ENCODE measurements around the gene BDP1.
"Not testable (repeated sequence)": the region's sequence is repeated elsewhere in the genome, so short reads cannot be mapped to it uniquely, and the experiment has no call there.

The BDP1 gene, protein sequence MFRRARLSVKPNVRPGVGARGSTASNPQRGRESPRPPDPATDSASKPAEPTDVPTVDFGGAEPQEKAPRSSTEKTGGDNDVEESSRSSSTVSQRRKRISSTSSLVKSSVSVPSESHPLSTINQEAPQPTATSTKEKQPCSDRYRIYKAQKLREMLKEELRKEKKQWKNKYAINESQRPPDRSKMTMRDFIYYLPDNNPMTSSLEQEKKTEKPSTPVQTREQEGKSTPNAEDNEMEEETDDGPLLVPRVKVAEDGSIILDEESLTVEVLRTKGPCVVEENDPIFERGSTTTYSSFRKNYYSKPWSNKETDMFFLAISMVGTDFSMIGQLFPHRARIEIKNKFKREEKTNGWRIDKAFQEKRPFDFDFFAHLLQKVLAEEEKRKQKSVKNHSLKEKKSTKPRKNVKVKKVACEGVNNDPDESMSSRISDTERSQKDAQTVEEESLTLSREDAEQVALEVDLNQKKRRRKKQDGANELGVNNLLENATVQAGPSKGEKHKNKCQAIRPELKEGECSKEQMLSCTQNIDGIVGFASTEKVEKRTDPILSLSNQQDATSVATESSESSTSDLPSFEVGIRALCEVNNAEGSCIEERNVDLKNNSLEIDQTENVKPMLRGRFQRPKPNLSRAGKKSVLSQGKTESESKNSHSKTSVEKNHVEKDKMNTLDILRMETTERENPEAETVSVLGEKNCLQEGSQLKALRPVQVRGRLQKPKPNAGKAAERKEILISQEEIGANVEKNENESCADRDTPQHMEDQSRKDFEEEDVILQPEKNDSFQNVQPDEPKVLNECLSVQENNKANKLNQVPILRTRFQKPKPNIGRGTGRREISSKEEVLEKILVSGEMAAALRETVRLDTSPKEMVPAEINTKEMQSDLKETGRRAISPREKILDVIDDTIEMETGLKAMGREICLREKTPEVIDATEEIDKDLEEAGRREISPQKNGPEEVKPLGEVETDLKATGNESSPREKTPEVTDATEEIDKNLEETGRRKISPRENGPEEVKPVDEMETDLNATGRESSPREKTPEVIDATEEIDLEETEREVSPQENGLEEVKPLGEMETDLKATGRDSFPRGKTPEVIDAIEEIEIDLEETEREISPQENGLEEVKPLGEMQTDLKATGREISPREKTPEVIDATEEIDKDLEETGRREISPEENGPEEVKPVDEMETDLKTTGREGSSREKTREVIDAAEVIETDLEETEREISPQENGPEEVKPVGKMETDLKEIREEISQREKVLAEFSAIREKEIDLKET (N-terminal part only)

DNA sequence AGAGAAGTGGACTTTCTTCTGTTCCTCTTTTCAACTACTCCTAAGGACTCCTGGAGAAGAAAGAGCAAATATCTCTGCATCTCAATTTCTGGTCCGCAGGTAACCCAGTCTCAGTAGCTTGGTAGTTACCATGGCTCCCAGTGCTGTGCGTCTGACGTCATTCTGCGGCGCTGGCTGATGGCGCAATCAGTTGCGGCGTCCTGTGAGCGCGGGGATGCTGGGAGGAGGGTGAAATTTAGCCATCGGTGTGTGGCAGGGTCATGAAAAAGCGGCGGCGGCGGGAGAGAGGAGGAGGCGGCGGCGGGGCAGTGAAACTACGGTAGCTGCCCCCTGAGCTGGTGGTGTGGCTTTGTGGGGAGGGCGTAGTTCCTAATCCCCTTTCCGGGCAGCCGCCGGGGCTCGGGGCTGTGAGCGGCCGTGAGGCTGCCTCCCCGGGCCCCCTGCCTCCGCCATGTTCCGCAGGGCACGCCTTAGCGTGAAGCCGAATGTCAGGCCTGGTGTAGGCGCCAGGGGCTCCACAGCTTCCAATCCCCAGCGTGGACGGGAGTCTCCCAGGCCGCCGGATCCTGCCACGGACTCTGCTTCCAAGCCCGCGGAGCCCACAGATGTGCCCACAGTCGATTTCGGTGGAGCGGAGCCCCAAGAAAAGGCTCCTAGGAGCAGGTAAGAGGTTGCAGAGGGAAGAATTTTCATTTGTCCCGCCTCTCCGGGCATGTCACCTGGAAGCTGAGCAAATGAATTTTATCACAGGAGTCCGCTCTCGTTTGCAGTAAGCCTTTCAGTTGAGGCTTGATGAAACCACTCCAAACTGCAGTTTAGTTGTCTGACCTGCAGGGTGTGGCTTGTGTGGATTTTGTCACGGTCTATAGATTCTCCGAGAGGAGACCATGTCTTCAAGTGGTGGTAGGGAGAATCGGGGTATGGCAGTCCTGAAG lies at the start of gene BDP1:
Gene BDP1, plus strand, starts transcription at position 225 of the 935 bp plus-strand sequence. Its CDS starts 227 bp downstream, at position 452.
- peak; percentile 96 for DNase-seq (ENCODE audit: low read depth)

DNA sequence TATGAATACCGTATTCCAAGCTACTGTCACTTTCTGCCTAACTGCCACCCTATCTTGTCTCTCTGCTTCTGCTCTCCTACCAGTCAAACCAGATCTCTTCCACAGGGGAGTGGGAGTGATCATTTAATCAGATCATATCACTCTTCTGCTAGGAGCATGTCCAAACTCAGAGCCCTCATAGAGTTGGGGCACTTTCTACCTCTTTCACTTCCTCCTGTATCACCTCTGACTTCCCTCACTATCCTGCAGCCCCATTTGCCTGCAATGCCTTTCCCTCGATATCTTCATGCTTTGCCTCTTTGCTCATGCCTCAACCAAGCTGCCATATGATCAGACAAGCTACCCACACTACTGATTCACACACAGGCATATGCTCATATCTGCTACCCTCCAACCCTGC lies 45.4 kb upstream of the BDP1 start:
- DNase-seq (ENCODE audit: low read depth), result not testable (repeated sequence)

DNA sequence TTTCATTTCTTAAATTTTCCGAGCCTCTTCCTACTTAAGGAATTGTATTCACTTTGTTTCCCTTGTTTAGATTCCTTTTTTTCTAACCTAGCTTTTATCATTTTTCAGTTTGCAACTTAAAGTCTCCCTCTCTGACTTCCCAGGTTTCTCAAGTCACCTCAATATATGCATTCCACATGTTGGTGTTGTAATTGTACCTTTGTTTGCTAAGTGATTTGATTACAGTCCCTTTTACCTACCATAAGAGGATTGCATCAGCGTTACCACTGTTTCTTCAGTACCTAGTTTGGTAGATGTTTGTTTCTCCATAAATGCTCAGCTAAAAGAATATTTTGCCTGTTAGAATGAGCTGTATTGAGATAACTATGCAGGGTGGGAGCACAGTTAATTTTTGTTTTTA lies 39.8 kb upstream of the BDP1 start:
- not testable (repeated sequence) for DNase-seq (ENCODE audit: low read depth)

DNA sequence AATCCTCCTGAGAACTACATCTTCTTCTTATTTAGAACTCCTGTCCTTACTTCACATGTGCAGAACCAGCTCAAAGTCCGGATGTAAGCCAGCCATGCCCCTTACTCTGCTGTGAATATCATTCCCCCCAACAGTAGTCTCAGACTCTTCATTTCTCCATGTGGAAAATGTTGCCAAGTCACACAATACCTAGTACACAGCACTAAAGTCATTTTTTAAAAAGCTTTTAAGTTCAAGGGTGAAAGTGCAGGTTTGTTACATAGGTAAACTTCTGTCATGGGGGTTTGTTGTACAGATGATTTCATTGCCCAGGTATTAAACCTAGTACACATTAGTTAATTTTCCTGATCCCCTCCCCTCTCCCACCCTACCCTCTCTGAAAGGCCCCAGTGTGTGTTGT lies 37.4 kb upstream of the BDP1 start:
- not testable (repeated sequence) for DNase-seq (ENCODE audit: low read depth)

DNA sequence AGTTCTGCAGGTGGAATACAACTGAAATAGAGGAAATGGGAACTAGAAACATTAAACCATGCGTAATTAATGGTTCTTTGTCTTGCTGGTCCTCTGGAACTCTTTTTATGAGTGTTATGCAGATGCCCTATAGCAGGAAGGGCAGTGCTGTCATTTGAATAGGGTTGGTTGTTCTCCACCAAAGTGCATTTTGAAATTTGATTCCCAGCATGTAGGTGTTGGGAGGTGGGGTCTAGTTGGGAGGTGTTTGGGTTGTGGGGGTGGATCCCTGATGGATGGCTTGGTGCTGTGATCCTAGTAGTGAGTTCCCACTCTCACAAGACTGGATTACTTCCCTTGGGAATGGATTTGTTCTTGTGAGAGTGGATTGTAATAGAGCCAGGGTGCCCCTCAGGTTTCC lies 34.2 kb upstream of the BDP1 start:
- DNase-seq (ENCODE audit: low read depth), result not testable (repeated sequence)

DNA sequence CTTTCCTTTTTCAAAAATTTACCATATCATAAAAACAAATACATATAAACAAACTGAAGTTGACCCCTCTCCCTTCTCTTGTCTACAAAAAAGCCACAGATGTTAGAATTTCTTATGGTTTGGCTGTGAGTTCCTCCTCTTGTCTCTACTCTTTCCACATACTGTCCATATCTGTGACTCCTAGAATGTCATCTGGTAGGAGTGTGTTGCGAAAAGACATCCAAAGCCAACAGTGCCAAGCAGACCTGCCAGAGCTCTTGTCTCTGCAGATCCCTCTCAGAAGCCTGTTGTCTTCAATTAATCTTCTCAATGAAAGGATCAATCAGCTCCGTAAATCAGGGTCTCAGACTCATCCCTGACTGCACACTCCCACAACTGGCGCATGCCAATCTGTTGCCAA lies 31.6 kb upstream of the BDP1 start:
- DNase-seq (ENCODE audit: low read depth), result not testable (repeated sequence)

DNA sequence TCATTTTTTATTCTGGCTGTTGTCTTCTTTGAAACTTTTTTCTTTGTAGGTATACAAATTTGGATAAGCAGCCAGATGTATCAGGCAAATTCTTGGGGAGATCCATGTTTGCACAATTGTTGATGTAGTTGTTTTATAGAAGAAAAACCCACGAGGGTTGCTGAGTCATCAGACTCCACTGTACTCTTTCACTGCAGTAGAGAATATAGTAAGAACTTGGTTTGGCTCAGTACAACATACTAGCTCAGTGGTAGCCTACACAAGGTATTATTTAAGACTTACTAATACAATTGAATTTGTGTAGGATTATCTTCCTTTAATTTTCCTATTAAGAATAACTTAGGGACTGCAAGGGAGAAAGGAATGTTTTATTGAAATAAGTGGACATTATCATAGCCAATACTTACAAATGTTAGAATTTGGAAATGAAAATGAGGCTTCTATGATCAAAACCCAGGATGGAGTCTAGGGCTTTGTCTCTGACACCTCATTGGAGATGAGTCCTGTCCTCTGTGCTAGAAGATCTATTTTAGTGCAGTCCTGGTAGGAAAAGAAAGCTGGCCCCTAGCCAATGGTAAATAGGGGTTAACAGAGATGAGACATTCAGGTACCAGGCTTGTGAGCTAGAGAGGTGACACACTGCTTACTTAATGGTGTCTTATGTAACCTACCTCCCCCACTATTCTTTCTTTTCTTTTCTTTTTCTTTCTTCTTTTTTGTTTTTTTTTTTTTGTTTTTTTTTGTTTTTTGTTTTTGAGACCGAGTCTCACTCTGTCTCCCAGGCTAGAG lies 28.6 kb upstream of the BDP1 start:
- not testable (repeated sequence) for DNase-seq (ENCODE audit: low read depth)

DNA sequence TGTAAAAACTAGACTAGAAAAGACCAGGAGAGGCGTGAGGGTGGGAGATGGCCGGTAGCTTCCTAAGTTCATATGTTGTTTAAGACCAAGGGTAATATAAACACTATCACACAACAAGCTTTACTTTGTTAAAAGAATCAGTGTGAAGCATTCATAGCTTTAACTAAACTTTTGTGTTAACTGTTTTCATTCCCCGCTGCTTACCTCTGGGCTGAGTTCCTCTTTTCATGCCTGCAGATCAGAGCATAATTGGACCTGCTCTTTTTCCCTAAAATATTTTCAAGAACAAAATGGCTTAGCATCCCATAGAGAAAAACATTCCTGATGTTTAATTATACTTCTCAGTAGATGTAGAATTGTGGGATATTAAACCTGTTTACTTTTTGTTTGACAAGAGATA lies 23.0 kb upstream of the BDP1 start:
- not testable (repeated sequence) for DNase-seq (ENCODE audit: low read depth)

DNA sequence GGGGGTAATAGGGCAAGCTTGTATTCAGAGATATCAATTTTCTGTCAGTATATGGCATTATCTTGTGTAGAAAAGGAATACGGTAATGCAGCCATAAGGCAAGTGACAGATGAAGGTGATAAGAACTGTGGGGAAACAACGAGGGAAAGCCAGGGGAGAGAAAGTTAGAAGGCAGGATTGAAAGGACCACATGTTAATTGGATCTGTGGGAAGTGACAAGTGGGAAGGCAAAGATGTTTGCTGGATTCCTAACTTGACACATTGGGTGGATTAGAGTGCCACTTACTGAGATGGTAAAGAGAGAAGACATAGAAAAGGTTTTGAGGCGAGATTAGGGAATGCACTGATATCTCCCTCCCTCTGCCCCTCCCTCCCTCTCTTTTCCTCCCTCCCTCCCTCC lies 20.6 kb upstream of the BDP1 start:
- not testable (repeated sequence) for DNase-seq (ENCODE audit: low read depth)

DNA sequence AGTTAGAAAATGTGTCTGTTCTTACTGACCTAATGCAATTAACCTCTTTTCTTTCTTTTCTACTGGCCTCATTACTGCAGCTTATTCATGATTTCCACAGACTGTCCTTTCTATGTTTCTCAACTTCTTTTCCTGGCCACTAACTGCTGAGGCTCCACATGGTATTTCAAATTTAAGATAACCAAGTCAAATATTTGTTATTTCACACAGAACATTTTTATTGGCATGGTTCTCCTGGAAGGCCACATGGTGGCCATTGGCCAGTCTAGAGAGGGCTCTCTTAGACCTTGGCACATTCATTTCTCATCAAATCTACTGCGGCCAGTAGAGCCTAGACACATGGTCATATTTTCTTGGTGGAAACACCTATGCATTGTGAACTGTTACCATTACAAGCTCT lies 13.9 kb upstream of the BDP1 start:
- DNase-seq (ENCODE audit: low read depth), result not testable (repeated sequence)

DNA sequence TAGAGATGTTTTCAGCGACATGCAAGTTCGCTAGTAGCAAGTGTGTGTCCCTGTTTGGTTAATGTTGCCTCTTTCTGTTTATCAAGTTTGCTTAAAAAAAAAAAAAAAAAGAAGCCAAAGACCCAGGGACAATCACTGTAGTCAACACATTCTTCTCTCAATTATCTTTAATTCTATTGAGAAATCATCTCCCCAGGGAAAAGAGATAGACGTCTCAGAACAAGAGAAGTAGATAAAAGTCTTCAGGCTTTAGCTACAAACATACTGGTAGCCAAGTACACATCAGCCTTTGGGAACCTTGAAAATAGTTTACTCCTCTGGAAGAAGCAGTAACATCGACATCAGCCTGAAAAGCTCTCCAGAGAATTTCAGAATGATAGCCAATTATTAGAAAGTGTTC lies 11.6 kb upstream of the BDP1 start:
- not testable (repeated sequence) for DNase-seq (ENCODE audit: low read depth)

DNA sequence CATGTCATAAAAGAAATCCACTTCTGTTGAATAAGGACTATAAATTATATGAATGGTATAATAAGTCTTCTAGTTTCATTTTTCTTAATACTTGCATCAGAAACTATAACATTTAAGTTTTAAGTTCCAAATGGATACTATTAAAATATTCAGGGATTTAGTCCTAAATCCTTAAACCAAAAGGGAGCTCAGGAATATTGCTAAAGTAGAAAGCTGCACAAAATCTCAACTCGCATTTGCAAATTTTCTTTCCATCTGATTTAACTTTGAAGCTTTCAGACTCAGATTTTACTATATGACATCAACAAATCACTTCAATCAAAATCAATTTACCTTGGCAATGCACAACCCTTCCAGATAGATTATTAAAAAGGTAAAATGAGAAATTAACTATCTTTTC lies 10.4 kb upstream of the BDP1 start:
- not testable (repeated sequence) for DNase-seq (ENCODE audit: low read depth)

DNA sequence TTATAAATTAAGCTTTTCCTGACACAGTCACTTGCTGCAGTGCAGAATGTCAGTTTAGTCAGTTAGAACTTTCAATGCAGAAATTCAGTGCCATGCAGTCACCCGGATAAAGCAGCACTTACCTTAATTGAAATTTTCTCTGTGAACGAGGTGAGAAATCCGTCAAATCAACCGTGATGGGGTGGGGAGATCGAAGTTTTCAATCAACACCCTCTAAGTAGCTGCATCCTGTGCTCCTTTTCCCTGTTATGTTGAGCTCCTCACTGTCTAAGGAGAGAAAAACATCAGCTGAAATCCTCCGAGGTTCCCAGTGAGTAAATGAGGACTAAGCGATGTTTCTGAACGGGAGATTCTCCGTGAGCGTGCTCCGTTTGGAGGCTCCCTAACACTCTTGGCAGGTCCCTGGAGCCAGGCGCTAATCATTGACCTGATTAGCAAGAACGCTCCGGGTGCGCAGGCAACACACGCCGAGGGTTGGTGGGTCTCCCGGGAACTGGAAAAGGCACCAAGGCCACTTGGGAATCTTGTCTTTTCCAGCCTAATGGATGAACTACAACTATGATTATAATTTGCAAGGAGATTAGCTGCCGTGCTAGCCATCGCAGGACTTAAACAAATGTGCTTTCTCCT lies 9.8 kb upstream of the BDP1 start:
- not testable (repeated sequence) for DNase-seq (ENCODE audit: low read depth)

DNA sequence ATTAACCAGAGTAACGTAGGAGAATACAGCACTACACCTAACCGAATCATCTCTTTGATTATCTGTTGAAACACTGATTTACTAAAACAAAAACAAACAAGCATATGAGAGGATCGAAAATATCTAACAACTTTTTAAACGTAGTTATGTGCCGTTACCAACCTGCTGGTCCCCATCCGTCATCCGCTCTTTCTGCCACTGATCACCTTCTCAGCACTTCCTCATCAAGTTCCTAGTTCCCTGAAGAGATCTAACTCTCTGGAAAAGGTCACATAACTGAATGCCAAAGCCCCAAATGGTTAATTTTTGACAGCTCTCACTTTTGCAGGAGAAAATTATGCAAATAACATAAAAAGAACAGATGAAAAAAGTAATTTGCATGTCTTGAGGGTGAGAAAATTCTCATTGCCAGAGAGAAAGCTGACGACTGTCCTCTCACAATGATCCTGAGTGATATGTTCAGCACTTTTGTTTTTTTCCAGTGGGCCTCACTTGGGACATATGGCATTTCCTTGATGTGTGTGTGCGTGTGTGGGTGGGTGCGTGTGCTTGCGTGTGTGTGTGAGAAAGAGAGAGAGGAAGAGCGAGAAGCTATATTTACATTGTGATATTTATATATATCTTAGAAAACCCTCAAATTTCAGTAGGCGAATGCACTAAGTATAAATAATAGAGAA lies 8.8 kb upstream of the BDP1 start:
- DNase-seq (ENCODE audit: low read depth), result not testable (repeated sequence)

DNA sequence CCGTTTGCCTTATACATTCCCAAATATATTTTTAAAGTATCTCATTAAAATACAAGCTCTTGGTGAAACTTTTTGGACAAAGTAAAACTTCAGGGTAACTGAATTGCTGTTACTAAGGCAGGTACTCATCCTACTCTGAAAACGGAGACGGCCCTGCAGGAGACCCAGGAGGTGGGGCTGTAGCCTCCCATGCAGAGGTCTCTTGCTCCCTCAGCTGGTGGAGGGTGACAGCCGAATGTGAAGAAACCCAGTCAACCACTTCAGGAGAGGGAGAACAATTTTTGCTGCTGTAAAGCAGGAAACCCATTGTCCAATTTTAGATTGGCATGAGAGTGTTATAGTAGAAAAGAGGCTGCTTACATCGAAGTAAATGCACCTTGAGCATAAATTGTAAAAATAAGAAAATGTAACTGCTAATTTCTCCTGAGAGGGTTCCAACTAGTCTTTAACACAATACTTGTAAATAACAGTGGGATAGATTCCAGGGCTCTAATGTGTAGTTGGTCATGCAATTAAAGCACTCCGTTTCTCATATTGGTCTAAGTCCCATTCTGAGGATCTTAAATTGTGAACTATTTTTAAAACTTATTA lies 8.1 kb upstream of the BDP1 start:
- peak; percentile 41 for DNase-seq (ENCODE audit: low read depth)

DNA sequence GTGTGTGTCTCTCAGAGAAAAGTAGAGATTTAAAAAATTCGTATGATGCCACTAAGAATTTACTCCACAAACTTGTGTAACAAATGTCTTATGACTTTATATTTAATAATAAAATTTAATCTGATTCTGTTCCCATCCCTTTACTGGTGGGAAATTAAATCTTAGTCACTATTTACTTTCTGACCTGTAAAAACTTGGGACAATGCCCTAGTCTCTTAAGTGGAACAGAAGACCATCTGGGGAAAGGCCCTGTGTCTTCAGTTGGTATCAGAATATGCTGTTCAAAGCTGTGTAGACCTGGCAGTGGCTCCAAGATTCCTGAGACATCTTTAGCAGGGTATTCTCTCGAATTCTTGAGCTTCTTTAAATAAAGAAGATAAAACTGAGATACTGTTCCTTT lies 2.6 kb upstream of the BDP1 start:
- DNase-seq (ENCODE audit: low read depth), result no peak

DNA sequence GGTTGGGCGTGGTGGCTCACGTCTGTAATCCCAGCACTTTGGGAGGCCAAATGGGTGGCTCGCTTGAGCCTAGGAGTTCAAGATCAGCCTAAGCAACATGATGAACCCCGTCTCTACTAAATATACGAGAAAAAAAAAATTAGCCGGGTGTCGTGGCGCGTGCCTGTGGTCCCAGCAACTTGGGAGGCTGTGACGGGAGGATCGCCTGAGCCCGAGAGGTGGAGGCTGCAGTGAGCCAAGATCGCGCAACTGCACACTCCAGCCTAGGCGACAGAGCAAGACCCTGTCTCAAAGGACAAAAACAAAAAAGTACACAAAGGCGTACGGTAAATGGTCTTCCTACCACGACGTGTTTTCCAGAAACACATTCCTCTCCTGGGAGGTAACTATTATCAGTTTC lies 538 bp upstream of the BDP1 start:
- no peak for DNase-seq (ENCODE audit: low read depth)

DNA sequence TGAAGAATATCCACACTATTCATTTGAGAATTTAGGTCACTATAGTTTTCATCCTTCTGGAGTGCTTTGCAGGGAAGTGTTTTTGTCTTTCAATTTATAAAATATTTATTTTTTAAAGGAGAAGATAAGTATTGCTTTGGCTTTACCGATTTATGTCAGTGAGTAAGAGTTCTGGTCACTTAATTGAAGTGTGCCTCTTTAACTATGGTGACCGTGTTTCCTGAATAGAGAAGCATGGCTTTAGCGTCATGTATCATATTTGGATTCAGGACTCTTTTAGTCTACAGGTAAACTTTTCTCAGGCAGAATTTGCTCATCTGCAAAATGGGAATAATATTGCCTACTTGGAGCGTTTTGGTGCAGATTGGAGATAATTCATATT lies 902 bp downstream of the BDP1 start:
- no peak for DNase-seq (ENCODE audit: low read depth)

DNA sequence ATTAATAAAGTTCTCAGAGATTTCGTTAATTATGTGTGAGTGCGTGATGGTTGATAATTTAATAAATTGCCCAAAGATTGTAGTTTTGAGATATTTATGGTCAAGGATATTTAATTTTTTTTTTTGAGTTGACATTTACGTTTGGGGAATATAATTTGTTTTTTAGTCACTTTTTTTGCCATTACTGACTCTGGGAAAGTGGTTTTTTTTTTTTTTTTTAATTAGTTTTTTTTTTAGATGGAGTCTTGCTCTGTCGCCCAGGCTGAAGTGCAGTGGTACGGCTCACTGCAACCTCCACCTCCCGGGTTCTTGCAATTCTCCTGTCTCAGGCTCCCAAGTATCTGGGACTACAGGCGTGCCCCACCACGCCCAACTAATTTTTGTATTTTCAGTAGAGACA lies 1.7 kb downstream of the BDP1 start:
- no peak for DNase-seq (ENCODE audit: low read depth)
